Sigmoid colon (tissue), 7 donors: ENCODE results near the gene CAMK1D. TPM values are rescaled to one million over a fixed set of nuclear protein-coding genes. Genes with fewer than 3 reads are reported as not detected.

Experiments
- DNase-seq: peaks from one replicate; pipeline ENCODE4 v3.0.0-alpha.2; 2019
- H3K27ac ChIP-seq, 4 donors: fragments of 200-600 bp; sonication (generic); one replicate each; pipeline ENCODE4 v1.5.1; 2016 to 2019; ENCODE audit warnings: mild to moderate bottlenecking in 1 of 4
- H3K27me3 ChIP-seq, 3 donors: fragments of 200-600 bp; sonication (generic); one replicate each; pipeline ENCODE4 v1.5.1; 2019; ENCODE audit warnings: mild to moderate bottlenecking in 1 of 3
- H3K36me3 ChIP-seq, 4 donors: fragments of 200-600 bp; sonication (generic); one replicate each; pipeline ENCODE4 v1.5.1; 2016 to 2019
- H3K4me1 ChIP-seq, 4 donors: fragments of 200-600 bp; sonication (generic); one replicate each; pipeline ENCODE4 v1.5.1; 2017 to 2019
- H3K4me3 ChIP-seq, 4 donors: fragments of 200-600 bp; sonication (generic); one replicate each; pipeline ENCODE4 v1.5.1; 2017 to 2019; ENCODE audit warnings: mild to moderate bottlenecking in 2 of 4, moderate library complexity in 1 of 4
- H3K9me3 ChIP-seq, 4 donors: fragments of 200-600 bp in 3 of 4; sonication (generic) in 3 of 4; one replicate each; pipeline versions ENCODE4 v1.5.1 to v1.6.1; 2013 to 2019
- EP300 ChIP-seq, 4 donors: sonication (generic); formaldehyde crosslinking; IDR thresholded peaks; one replicate each; pipeline ENCODE4 v1.6.1; 2017; ENCODE audit warnings: antibody characterized with exemption in 4 of 4
- POLR2A ChIP-seq, 2 donors: fragments of 450-650 bp; IDR thresholded peaks; one replicate each; pipeline ENCODE4 v1.6.1; 2016; ENCODE audit warnings: antibody characterized with exemption in 2 of 2, mild to moderate bottlenecking in 2 of 2, moderate library complexity in 2 of 2
- POLR2AphosphoS5 ChIP-seq, 4 donors: sonication (generic); formaldehyde crosslinking; IDR thresholded peaks; one replicate each; pipeline ENCODE4 v1.6.1; 2017; ENCODE audit warnings: antibody characterized with exemption in 4 of 4
- WGBS, 2 donors: extraction: QIAGEN DNeasy Blood & Tissue Kit; methylation state at CpG; one replicate each; pipeline ENCODE4 v1.1.7; 2013; 5-methylcytosine and 5-hydroxymethylcytosine counted together
- intact Hi-C: fragments of 100-400 bp; cut with DNase I; formaldehyde crosslinking; loops from one replicate; pipeline ENCODE4 v1.15.1; 2023
- polyA plus RNA-seq, 3 donors: library from polyadenylated mRNA; stranded (reverse); fragments of 200-250 nt; gene quantifications; one replicate each; pipeline ENCODE4 v1.2.3, GENCODE V29; 2013
- total RNA-seq, 4 donors: library from RNA; depleted of rRNA; stranded (reverse); fragments of >200 nt; gene quantifications; one replicate each; pipeline ENCODE4 v1.1.0, GENCODE V29; 2016
- TF ChIP-seq, protein P1 (sequence below), 4 experiments: fragments of 450-650 bp in 3 of 4; fragments of 200-600 bp in 1 of 4; IDR thresholded peaks; one replicate each; pipeline ENCODE4 v1.5.1; 2016 to 2019; ENCODE audit warnings: antibody characterized with exemption in 4 of 4, mild to moderate bottlenecking in 3 of 4, moderate library complexity in 2 of 4
- donor health status: healthy with polysubstance abuse.
- donor health status: Bipolar disorder and iron deficiency.
- donor health status: healthy.

The CAMK1D gene
- total and polyA plus RNA-seq, 7 donors = 7.2 to 11.5 (median 8.6) TPM

DNA sequence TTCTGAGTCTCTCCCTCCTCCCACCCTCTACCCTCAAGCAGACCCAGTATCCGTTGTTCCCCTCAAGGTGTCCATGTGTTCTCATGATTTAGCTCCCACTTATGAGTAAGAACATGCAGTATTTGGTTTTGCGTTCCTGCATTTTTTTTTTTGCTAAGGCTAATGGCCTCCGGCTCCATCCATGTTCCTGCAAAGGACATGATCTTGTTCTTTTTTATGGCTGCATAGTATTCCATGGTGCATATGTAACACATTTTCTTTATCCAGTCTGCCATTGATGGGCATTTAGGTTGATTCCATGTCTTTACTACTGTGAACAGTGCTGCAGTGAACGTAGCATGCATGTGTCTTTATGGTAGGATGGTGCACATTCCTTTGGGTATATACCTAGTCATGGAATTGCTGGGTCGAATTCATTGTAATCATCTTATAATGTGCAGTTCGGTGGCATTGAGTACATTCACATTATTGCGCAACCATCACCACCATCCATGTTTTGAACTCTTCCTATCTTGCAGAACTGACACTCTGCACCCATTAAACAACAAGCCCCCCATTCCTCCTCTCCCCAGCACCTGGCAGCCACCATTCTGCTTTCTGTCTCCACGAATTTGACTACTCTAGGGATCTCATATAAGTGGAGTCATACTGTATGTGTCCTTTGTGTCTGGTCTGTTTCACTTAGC is 125.5 kb downstream of the CAMK1D start:
- no peaks in the 10 kb centered on the region for H3K36me3 ChIP-seq
- intact Hi-C loops = no loop called here
- 93 to 95% methylated on average over 8 of the region's 8 CpGs for WGBS, 2 donors

DNA sequence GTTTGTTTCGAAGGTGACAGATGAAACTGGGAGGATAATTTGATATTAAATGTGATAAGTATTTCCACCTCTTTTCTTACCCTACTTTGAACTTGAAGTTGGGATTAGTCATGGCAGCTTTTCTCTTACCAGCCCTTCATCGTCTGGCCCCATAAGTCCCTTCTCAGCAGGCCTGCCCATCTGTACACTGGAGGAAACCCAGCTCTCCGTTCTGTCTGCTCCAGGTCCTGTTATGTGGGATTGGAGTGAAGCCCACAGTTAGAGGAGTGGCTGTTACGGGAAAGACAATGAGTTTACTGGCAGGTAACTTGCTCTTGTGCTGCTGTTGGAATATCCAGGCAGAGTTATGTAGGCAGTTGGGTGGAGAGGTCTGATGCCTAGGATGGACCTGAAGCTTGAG is 127.3 kb downstream of the CAMK1D start:
- H3K36me3 ChIP-seq = no peaks in the 10 kb centered on the region
- WGBS, 2 donors = 87 to 92% methylated on average over 4 of the region's 4 CpGs
- no peaks in the 10 kb centered on the region for H3K27me3 ChIP-seq
- no peak for DNase-seq
- no peaks in the 10 kb centered on the region for H3K4me1 ChIP-seq
- intact Hi-C loops = no loop called here
- H3K27ac ChIP-seq = no peak overlapping the region
- H3K4me3 ChIP-seq = no peak overlapping the region
- no peak for TF ChIP-seq POLR2AphosphoS5 (IDR thresholded peaks at IDR 0.05)
- no peak for TF ChIP-seq EP300 (IDR thresholded peaks at IDR 0.05)
- TF ChIP-seq, protein P1, sequence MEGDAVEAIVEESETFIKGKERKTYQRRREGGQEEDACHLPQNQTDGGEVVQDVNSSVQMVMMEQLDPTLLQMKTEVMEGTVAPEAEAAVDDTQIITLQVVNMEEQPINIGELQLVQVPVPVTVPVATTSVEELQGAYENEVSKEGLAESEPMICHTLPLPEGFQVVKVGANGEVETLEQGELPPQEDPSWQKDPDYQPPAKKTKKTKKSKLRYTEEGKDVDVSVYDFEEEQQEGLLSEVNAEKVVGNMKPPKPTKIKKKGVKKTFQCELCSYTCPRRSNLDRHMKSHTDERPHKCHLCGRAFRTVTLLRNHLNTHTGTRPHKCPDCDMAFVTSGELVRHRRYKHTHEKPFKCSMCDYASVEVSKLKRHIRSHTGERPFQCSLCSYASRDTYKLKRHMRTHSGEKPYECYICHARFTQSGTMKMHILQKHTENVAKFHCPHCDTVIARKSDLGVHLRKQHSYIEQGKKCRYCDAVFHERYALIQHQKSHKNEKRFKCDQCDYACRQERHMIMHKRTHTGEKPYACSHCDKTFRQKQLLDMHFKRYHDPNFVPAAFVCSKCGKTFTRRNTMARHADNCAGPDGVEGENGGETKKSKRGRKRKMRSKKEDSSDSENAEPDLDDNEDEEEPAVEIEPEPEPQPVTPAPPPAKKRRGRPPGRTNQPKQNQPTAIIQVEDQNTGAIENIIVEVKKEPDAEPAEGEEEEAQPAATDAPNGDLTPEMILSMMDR (IDR thresholded peaks at IDR 0.05) = no peak
- TF ChIP-seq POLR2A (IDR thresholded peaks at IDR 0.05) = no peak
- H3K9me3 ChIP-seq = no peaks in the 10 kb centered on the region

More for the DNA sequence above, 125.5 kb downstream of the CAMK1D start:
- no peaks in the 10 kb centered on the region for H3K4me1 ChIP-seq
- H3K27me3 ChIP-seq = no peaks in the 10 kb centered on the region
- H3K4me3 ChIP-seq = no peak overlapping the region
- no peak for DNase-seq
- no peak for TF ChIP-seq POLR2AphosphoS5 (IDR thresholded peaks at IDR 0.05)
- no peak for TF ChIP-seq EP300 (IDR thresholded peaks at IDR 0.05)
- TF ChIP-seq POLR2A (IDR thresholded peaks at IDR 0.05) = no peak
- TF ChIP-seq, protein P1 (IDR thresholded peaks at IDR 0.05) = no peak
- H3K27ac ChIP-seq = no peak overlapping the region
- H3K9me3 ChIP-seq = no peaks in the 10 kb centered on the region

DNA sequence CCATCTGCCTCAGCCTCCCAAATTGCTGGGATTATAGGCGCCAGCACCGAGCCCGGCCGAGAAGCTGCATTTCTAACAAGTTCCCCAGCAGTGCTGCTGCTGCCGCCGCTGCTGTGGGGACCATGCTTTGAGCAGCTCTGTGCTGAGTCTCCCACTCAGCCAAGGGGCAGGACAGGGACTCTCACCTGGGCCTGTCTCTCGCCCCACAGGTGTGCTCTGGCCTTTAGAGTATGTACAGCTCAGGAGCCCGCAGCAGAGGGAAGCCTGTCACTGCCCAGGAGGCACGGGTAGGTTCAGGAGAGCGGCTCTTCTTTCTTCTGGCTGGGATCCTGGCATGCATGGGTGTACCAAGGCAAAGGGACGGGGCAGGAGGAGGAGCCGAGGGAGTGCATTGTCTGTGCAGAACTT is 130.1 kb downstream of the CAMK1D start:
- DNase-seq = no peak
- Histone ChIP-seq H3K27me3 (no peaks in the 10 kb centered on the region), H3K9me3 (no peaks in the 10 kb centered on the region), H3K27ac (no peak overlapping the region), H3K4me1 (no peaks in the 10 kb centered on the region), H3K36me3 (no peaks in the 10 kb centered on the region), H3K4me3 (no peak overlapping the region)
- TF ChIP-seq POLR2AphosphoS5 (IDR thresholded peaks at IDR 0.05) = no peak
- TF ChIP-seq EP300 (IDR thresholded peaks at IDR 0.05) = no peak
- TF ChIP-seq, protein P1 (IDR thresholded peaks at IDR 0.05) = no peak
- TF ChIP-seq POLR2A (IDR thresholded peaks at IDR 0.05) = no peak
- 61 to 86% methylated on average over 12 of the region's 12 CpGs for WGBS, 2 donors
- intact Hi-C loops = no loop called here

DNA sequence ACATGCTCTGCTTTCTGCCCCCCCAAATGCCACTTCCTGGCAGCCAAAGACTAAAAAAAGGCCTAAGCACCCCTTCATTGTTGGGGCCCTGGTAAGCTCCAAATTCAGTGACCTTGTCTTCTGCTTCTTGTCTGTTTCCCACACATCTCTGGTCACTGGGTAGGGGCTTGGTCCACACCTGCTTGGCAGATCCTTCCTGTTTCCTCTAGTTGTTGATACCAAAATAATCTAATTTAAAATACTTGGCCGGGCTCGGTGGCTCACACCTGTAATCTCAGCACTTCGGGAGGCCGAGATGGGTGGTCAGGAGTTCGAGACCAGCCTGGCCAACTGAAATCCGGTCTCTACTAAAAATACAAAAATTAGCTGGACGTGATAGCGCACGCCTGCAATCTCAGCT is 130.6 kb downstream of the CAMK1D start:
- no peaks in the 10 kb centered on the region for H3K4me1 ChIP-seq
- H3K36me3 ChIP-seq = no peaks in the 10 kb centered on the region
- no peak overlapping the region for H3K27ac ChIP-seq
- no peak for DNase-seq
- no peak overlapping the region for H3K4me3 ChIP-seq
- H3K9me3 ChIP-seq = no peaks in the 10 kb centered on the region
- 79 to 80% methylated on average over 9 of the region's 9 CpGs for WGBS, 2 donors
- intact Hi-C loops = no loop called here
- no peaks in the 10 kb centered on the region for H3K27me3 ChIP-seq
- TF ChIP-seq, protein P1 (IDR thresholded peaks at IDR 0.05) = no peak
- TF ChIP-seq POLR2AphosphoS5 (IDR thresholded peaks at IDR 0.05) (no peak), EP300 (IDR thresholded peaks at IDR 0.05) (no peak), POLR2A (IDR thresholded peaks at IDR 0.05) (no peak)

DNA sequence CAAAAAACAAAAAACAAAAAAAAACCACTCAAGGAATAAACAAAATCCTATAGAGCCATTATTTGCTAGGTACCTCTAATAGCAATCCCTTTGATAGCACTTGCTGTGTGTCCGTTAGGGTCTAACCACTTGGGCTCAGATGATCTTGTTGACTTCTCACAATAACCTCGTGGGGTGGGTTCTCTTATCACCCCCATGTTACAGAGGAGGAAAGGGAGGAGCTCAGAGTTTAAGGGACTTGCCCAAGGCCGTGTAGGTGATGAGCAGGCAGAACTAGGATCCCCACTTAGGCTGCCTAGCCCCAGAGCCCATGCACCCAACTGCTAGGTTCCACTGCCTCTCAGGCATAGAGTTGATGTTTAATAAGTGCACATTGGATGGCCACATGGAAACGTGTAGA is 131.1 kb downstream of the CAMK1D start:
- no peak overlapping the region for H3K27ac ChIP-seq
- TF ChIP-seq POLR2A (IDR thresholded peaks at IDR 0.05) (no peak), POLR2AphosphoS5 (IDR thresholded peaks at IDR 0.05) (no peak), EP300 (IDR thresholded peaks at IDR 0.05) (no peak)
- TF ChIP-seq, protein P1 (IDR thresholded peaks at IDR 0.05) = no peak
- no peaks in the 10 kb centered on the region for H3K36me3 ChIP-seq
- 78% methylated on average over 4 of the region's 4 CpGs for WGBS, 2 donors
- H3K27me3 ChIP-seq = no peaks in the 10 kb centered on the region
- H3K4me1 ChIP-seq = peaks cover 0 to 3% (median 0%) of the 10 kb centered on the region in 4 donors
- H3K9me3 ChIP-seq = no peaks in the 10 kb centered on the region
- H3K4me3 ChIP-seq = no peak overlapping the region
- DNase-seq = no peak
- intact Hi-C loops = no loop called here
